Epithelial cell of proximal tubule (primary cell): ENCODE measurements around the gene CTNNBL1. TPM values are rescaled to one million over a fixed set of nuclear protein-coding genes. Genes with fewer than 3 reads are reported as not detected.

Experiments used
- DNase-seq: peaks from one replicate; pipeline ENCODE4 v3.0.0-alpha.2; 2011; ENCODE audit warnings: low read depth
- H3K4me3 ChIP-seq: 2 replicates; pipeline ENCODE4 v1.5.1; 2011; ENCODE audit warnings: low read depth, mild to moderate bottlenecking, low read length
- total RNA-seq: library from RNA; depleted of rRNA; stranded (reverse); fragments of >200 nt; gene quantifications from 2 replicates; pipeline ENCODE4 v1.2.3, GENCODE V29; 2015
- TF ChIP-seq, protein P1 (sequence below): conservative IDR thresholded peaks from 2 replicates; pipeline ENCODE4 v1.5.1; 2012; ENCODE audit warnings: low read depth, mild to moderate bottlenecking, low read length

Gene CTNNBL1
- total RNA-seq, 1 donor from 2014 or later = 25.6 TPM

DNA sequence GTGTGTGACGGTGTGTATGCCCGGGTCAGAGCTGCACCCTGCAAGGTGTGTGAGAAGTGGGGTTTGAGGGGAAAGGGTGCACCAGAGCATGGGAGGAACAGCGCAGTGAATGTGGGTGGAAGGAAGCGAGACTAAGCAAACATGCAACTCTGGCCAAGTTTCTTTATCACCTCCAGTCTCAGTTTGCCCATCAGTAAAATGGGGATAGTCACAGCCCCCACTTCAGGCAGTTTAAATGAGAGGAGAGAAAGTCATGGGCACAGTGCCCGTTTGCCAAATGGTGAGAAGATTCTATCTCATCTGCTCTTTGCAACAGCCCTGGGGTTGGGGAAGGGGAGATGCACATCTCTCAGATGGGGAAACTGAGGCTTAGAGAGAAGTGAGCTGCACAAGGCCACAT is 196.3 kb downstream of the CTNNBL1 start:
- H3K4me3 ChIP-seq = no peak overlapping the region
- no peak for DNase-seq
- TF ChIP-seq, protein P1, sequence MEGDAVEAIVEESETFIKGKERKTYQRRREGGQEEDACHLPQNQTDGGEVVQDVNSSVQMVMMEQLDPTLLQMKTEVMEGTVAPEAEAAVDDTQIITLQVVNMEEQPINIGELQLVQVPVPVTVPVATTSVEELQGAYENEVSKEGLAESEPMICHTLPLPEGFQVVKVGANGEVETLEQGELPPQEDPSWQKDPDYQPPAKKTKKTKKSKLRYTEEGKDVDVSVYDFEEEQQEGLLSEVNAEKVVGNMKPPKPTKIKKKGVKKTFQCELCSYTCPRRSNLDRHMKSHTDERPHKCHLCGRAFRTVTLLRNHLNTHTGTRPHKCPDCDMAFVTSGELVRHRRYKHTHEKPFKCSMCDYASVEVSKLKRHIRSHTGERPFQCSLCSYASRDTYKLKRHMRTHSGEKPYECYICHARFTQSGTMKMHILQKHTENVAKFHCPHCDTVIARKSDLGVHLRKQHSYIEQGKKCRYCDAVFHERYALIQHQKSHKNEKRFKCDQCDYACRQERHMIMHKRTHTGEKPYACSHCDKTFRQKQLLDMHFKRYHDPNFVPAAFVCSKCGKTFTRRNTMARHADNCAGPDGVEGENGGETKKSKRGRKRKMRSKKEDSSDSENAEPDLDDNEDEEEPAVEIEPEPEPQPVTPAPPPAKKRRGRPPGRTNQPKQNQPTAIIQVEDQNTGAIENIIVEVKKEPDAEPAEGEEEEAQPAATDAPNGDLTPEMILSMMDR = no peak

- TF ChIP-seq, protein P1 = no peak
- no peak for DNase-seq
Measured at GRCh38 chr20:37890643-37891042, 196.8 kb downstream of the CTNNBL1 start.

GRCh38 chr20:37892001-37892400 is 198.2 kb downstream of the CTNNBL1 start:
- H3K4me3 ChIP-seq = no peak overlapping the region
- TF ChIP-seq, protein P1 = no peak
- no peak for DNase-seq

More at GRCh38 chr20:37890643-37891042, 196.8 kb downstream of the CTNNBL1 start:
- H3K4me3 ChIP-seq = no peak overlapping the region

GRCh38 chr20:37893566-37894241 is 199.9 kb downstream of the CTNNBL1 start:
- DNase-seq = no peak
- TF ChIP-seq, protein P1 = no peak
- no peak overlapping the region for H3K4me3 ChIP-seq

- H3K4me3 ChIP-seq = no peak overlapping the region
- no peak for DNase-seq
- TF ChIP-seq, protein P1 = no peak
Measured at GRCh38 chr20:37894454-37894853, 200.6 kb downstream of the CTNNBL1 start.

DNA sequence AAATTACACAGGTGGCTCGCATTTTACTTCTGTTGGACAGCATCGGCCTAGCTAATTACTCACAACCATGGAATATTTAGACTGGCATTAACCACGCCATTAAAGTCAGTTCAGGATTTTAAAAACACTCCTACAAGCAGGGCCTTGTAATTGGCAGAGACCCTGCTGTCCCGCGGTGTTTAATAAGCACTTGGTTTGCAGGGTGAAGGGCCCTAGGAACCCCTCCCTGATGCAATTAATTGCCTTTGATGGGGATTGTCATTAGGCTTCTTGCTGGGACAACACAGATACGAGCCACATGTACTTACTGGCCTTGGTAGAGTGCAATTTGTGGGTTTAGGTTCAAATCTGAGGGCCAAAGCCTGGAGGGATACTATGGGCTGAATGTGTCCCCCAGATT is 201.3 kb downstream of the CTNNBL1 start:
- H3K4me3 ChIP-seq = no peak overlapping the region
- TF ChIP-seq, protein P1 = no peak
- DNase-seq = no peak

- TF ChIP-seq, protein P1 = peak; percentile 33
- no peak for DNase-seq
- H3K4me3 ChIP-seq = no peak overlapping the region
Measured at GRCh38 chr20:37896932-37897548, 203.2 kb downstream of the CTNNBL1 start.
